ENCODE results near the gene BTG2.

BTG2 gene

DNA sequence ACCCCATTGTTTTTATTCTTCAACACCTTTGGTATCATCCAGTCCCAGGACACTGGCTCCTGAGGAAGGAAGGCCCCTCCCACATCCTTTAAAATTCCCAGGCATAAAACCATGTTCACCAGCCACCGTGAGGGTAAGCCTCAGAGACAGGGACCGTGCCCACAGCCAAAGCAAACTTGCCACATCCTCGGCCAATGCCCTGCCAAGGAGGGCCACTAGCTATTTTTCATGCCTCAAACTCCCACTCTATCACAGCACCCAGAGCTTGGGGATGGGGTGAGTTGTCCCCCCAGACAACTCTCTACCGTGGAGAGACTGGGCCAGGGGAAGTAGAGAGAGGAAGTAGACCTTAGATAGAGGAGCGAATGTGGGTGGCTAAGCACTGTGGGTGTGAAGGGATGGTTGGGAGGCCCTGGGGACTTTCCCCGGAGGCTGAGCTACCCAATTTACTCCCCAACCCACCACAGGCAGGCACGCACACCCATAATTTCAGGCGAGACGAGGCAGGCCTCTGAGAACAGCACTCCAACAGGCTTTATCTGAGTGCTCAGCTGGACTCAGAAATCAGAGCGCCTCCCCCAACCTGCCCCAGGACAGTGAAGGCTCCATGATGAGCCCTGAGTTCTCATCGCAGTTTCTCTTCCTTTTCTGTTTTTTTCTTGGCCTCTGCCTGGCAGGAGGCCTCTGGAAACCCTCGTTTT is 15.9 kb upstream of the BTG2 start:
- peak overlapping the region; percentile 37 for H3K4me3 ChIP-seq (ENCODE audit: insufficient read depth, low read length, poor library complexity, severe bottlenecking)
- peak overlapping the region; percentile 89 for H3K9ac ChIP-seq (ENCODE audit: low read length)
- no peaks in the 10 kb centered on the region for H3K36me3 ChIP-seq (ENCODE audit: low read length)
- no peaks in the 10 kb centered on the region for H3K27me3 ChIP-seq (ENCODE audit: low read length)
- no peaks in the 10 kb centered on the region for H4K20me1 ChIP-seq (ENCODE audit: low read depth, low read length)
- no peak overlapping the region for H2AFZ ChIP-seq (ENCODE audit: low read depth, low read length, severe bottlenecking)
- peaks cover 67% of the 10 kb centered on the region for H3F3A ChIP-seq (ENCODE audit: insufficient read depth)
- H3K79me2 ChIP-seq (ENCODE audit: insufficient read depth, low read length), result peaks cover 20% of the 10 kb centered on the region; the same call in 1 of the 2 replicates
- peak overlapping the region; percentile 94 for H3K4me2 ChIP-seq (ENCODE audit: low read depth, low read length, poor library complexity, severe bottlenecking)
- TF ChIP-seq, protein P1, sequence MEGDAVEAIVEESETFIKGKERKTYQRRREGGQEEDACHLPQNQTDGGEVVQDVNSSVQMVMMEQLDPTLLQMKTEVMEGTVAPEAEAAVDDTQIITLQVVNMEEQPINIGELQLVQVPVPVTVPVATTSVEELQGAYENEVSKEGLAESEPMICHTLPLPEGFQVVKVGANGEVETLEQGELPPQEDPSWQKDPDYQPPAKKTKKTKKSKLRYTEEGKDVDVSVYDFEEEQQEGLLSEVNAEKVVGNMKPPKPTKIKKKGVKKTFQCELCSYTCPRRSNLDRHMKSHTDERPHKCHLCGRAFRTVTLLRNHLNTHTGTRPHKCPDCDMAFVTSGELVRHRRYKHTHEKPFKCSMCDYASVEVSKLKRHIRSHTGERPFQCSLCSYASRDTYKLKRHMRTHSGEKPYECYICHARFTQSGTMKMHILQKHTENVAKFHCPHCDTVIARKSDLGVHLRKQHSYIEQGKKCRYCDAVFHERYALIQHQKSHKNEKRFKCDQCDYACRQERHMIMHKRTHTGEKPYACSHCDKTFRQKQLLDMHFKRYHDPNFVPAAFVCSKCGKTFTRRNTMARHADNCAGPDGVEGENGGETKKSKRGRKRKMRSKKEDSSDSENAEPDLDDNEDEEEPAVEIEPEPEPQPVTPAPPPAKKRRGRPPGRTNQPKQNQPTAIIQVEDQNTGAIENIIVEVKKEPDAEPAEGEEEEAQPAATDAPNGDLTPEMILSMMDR (IDR thresholded peaks at IDR 0.05; ENCODE audit: insufficient read depth, low read length, poor library complexity, severe bottlenecking), result no peak
- no peak for TF ChIP-seq EZH2phosphoT487 (conservative IDR thresholded peaks at IDR 0.05; ENCODE audit: low read length)
- H3K9me2 ChIP-seq (replicated peaks; ENCODE audit: insufficient read depth, low read length), result no peaks in the 10 kb centered on the region
- H3K9me3 ChIP-seq (ENCODE audit: insufficient read depth, low read length), result no peaks in the 10 kb centered on the region
- H3K27ac ChIP-seq (ENCODE audit: low read depth, low read length), result peak overlapping the region; percentile 99

DNA sequence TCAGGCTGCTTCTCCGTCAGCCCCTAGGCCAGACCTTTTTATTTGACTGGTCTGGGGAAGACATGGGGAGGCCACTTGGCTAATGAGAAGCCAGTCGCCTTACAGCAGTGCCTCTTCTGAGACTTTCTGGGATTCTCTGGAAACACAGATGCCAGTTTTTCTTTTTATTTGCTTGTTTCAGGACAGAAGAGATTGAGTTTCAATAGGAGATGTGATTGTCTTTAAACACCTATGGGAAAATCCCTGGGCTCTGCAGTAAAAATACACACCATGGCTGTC is 15.4 kb upstream of the BTG2 start:
- H2AFZ ChIP-seq (ENCODE audit: low read depth, low read length, severe bottlenecking), result no peak overlapping the region
- H3K9me2 ChIP-seq (replicated peaks; ENCODE audit: insufficient read depth, low read length), result no peaks in the 10 kb centered on the region
- H3K9me3 ChIP-seq (ENCODE audit: insufficient read depth, low read length), result no peaks in the 10 kb centered on the region
- H3K4me2 ChIP-seq (ENCODE audit: low read depth, low read length, poor library complexity, severe bottlenecking), result peak overlapping the region; percentile 94
- H3K79me2 ChIP-seq (ENCODE audit: insufficient read depth, low read length), result peaks cover 20% of the 10 kb centered on the region; the same call in 1 of the 2 replicates
- H3K27ac ChIP-seq (ENCODE audit: low read depth, low read length), result peak overlapping the region; percentile 99
- H3K9ac ChIP-seq (ENCODE audit: low read length), result peak overlapping the region; percentile 89
- no peak for TF ChIP-seq EZH2phosphoT487 (conservative IDR thresholded peaks at IDR 0.05; ENCODE audit: low read length)
- TF ChIP-seq, protein P1 (IDR thresholded peaks at IDR 0.05; ENCODE audit: insufficient read depth, low read length, poor library complexity, severe bottlenecking), result no peak
- H3K36me3 ChIP-seq (ENCODE audit: low read length), result no peaks in the 10 kb centered on the region
- no peaks in the 10 kb centered on the region for H4K20me1 ChIP-seq (ENCODE audit: low read depth, low read length)
- peaks cover 72% of the 10 kb centered on the region for H3F3A ChIP-seq (ENCODE audit: insufficient read depth)
- H3K4me3 ChIP-seq (ENCODE audit: insufficient read depth, low read length, poor library complexity, severe bottlenecking), result peak overlapping the region; percentile 36
- H3K27me3 ChIP-seq (ENCODE audit: low read length), result no peaks in the 10 kb centered on the region

DNA sequence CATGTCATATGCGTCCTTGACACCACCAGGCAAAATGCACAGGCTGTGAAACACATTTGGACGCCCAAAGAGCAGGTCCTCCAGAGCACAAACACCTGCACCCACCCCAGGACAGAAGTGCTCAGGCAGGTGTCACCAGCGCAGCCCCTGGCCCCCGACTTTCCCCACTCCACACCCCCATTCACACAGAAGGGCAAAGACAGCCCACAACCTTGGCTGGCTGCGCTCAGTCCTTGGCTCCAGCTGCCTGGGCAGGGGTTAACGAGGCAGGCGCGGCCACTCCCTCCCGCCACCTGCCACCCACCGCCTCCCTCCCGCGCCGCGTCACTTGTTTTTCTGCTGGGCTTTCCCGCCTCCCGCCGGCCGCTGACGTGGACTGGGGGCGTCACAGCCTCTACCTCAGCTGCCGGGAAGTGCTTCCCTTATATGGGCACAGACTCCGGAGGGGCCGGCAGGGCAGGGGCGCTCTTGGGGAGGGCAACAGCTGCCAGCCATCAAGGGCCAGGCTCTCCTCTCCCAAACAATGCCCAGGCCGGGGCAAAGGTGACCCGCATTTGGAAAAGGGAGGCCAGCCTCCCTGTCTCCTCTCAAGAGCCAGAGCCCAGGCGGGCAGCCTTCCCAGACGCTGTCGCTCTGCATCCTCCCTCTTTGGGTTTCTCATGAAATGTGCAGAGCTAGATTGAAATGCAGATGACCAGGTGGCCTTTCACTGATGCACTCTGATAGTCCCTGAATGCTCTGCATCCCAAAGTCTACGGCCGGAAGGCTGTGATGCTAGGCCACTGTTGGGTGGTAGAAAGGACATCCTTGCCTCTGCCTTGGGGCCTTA is 14.8 kb upstream of the BTG2 start:
- no peaks in the 10 kb centered on the region for H3K9me3 ChIP-seq (ENCODE audit: insufficient read depth, low read length)
- H2AFZ ChIP-seq (ENCODE audit: low read depth, low read length, severe bottlenecking), result no peak overlapping the region
- peaks cover 20% of the 10 kb centered on the region; the same call in 1 of the 2 replicates for H3K79me2 ChIP-seq (ENCODE audit: insufficient read depth, low read length)
- no peaks in the 10 kb centered on the region for H4K20me1 ChIP-seq (ENCODE audit: low read depth, low read length)
- H3F3A ChIP-seq (ENCODE audit: insufficient read depth), result peaks cover 74% of the 10 kb centered on the region
- no peaks in the 10 kb centered on the region for H3K36me3 ChIP-seq (ENCODE audit: low read length)
- H3K9me2 ChIP-seq (replicated peaks; ENCODE audit: insufficient read depth, low read length), result no peaks in the 10 kb centered on the region
- no peaks in the 10 kb centered on the region for H3K27me3 ChIP-seq (ENCODE audit: low read length)
- peak overlapping the region; percentile 94 for H3K4me2 ChIP-seq (ENCODE audit: low read depth, low read length, poor library complexity, severe bottlenecking)
- peak overlapping the region; percentile 36 for H3K4me3 ChIP-seq (ENCODE audit: insufficient read depth, low read length, poor library complexity, severe bottlenecking)
- H3K9ac ChIP-seq (ENCODE audit: low read length), result peak overlapping the region; percentile 89
- no peak for TF ChIP-seq EZH2phosphoT487 (conservative IDR thresholded peaks at IDR 0.05; ENCODE audit: low read length)
- TF ChIP-seq, protein P1 (IDR thresholded peaks at IDR 0.05; ENCODE audit: insufficient read depth, low read length, poor library complexity, severe bottlenecking), result no peak
- H3K27ac ChIP-seq (ENCODE audit: low read depth, low read length), result peak overlapping the region; percentile 99
